Stimulated activated CD4-positive, alpha-beta T cell treated with anti-CD3 and anti-CD28 coated beads, Interleukin-1b, Interleukin-23, amount 100 ng/mL, for 48 hours (primary cell): ENCODE results near the gene PCGF6.
A peak's percentile ranks its signal among the peaks of the same experiment; 100 is the strongest.

ENCODE experiments used
- DNase-seq: peaks from one replicate; pipeline ENCODE4 v3.0.0-alpha.2; 2020

Gene PCGF6

GRCh38 chr10:103254538-103255325, 96.2 kb downstream of the PCGF6 start:
- DNase-seq: peak; percentile 37

DNA sequence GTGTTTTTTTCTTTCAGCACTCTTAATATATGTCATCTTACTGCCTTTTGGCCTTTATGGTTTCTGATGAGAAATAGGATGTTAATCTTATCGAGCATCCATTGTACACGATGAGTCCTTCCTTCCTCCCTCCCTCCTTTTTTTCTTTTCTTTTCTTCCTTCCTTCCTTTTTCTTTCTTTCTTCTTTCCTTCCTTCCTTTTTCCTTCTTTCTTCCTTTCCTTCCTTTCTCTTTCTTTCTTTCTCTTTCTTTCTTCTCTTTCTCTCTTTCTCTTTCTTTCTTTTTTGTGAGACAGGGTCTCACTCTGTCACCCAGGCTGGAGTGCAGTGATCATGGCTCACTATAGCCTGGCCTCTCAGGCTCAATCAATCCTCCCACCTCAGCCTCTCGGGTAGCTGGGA, 96.8 kb downstream of the PCGF6 start:
- no peak for DNase-seq
